HFF-Myc (cell line): ENCODE measurements around the gene LAMC1.

Experiments used
- DNase-seq: peaks from one replicate; pipeline ENCODE4 v3.0.0-alpha.2; 2011; ENCODE audit warnings: low read depth; ENCODE audit errors: extremely low read depth
- H3K4me3 ChIP-seq: replicated peaks from 2 replicates; pipeline ENCODE4 v1.5.1; 2011; ENCODE audit warnings: low read depth, mild to moderate bottlenecking, control low read depth, low read length
- TF ChIP-seq, protein P1 (sequence below): IDR thresholded peaks from 2 replicates; pipeline ENCODE4 v1.5.1; 2012; ENCODE audit warnings: mild to moderate bottlenecking, low read depth, low read length, control low read depth; ENCODE audit errors: missing control alignments

The LAMC1 gene

DNA sequence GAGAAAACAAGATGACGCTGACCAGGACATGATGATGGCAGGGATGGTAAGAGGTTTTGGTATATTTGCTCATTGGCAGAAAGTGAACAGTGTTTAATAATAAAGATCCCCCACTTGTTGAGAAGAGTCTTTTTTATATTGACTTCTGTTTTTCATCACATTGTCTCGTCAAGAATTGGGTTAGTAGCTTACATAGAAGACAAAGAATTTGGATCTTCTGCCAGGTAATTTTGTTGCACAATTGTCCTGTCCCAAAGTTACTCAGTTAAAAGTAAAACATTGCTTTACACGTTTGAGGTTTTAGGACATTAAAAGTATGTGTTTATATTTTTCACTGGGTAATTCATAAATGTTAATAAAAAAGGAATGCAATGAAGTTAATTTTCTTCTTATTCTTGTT, 114.6 kb downstream of the LAMC1 start:
- TF ChIP-seq, protein P1, sequence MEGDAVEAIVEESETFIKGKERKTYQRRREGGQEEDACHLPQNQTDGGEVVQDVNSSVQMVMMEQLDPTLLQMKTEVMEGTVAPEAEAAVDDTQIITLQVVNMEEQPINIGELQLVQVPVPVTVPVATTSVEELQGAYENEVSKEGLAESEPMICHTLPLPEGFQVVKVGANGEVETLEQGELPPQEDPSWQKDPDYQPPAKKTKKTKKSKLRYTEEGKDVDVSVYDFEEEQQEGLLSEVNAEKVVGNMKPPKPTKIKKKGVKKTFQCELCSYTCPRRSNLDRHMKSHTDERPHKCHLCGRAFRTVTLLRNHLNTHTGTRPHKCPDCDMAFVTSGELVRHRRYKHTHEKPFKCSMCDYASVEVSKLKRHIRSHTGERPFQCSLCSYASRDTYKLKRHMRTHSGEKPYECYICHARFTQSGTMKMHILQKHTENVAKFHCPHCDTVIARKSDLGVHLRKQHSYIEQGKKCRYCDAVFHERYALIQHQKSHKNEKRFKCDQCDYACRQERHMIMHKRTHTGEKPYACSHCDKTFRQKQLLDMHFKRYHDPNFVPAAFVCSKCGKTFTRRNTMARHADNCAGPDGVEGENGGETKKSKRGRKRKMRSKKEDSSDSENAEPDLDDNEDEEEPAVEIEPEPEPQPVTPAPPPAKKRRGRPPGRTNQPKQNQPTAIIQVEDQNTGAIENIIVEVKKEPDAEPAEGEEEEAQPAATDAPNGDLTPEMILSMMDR, result no peak
- no peak for DNase-seq

DNA sequence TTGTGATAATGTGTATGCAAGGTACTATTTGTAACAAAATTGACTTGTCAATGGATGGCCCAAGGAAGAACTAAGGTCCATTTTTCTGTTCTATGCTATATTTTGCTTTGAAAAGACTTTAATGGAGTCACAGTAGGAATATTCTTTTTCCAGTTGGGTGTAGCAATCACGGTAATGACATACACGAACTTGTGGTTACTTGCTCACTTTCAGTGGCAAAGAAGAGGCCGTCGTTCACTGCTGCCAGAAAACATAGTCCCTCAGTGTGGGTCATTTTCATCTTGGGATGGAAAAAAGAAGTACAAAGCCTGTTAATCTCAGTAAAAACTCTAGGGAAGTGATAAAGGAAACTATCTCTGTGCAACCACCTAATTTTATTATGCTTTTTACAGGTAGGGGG, 115.1 kb downstream of the LAMC1 start:
- no peak for DNase-seq
- TF ChIP-seq, protein P1, result no peak

More for the DNA sequence above, 114.6 kb downstream of the LAMC1 start:
- H3K4me3 ChIP-seq, result no peak overlapping the region

DNA sequence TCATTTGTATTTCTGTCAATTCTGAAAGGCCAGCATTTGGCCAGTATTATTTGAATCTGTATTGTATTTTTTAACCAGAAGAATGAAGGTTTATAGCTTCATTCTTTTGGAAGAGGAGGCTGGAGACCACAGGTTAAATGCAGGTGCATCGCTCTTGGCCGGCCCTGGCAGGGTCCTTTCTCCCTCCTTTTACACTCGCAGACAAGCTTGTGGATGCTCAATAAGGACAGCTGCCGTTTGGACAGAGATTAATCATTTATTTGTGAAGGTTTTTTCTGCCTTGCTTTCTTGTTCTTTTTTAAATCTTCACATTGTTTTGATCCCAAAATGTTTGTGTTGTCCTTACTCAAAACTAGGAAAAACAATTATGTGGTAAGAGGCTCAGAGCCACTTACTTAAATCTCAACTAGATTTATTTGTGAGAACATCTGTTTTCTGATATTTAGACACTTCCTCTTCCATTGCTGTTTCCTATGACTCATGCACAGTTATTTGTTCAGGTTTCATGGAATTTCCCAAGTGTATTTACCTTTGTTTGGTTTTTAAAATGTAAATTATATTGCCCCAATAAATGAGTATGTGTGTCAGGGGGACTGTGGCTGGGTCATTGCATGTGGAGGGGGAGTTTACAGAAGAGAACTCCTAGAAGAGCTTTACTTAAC, 116.2 kb downstream of the LAMC1 start:
- no peak overlapping the region for H3K4me3 ChIP-seq
- TF ChIP-seq, protein P1, result no peak
- peak; percentile 47 for DNase-seq

More for the DNA sequence above, 115.1 kb downstream of the LAMC1 start:
- H3K4me3 ChIP-seq, result no peak overlapping the region

DNA sequence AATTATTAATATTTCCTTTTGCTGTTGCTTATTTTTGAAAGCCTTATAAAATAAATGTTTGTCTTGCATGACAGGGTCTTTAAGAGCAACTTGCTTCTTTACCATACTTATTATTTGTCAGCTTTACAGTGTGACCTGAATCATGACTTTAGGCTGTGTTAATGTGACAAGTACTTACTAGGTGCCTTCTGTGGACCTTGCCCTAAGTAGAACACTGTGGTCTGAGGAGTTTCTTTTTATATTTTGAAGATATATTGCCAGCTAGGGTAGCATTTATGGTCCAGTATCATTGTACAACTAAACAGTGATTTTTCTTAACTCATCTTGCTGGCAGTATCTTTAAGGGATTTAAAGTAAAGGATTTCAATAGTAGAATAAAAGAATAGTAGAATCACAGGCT, 117.4 kb downstream of the LAMC1 start:
- TF ChIP-seq, protein P1, result no peak
- no peak overlapping the region for H3K4me3 ChIP-seq
- DNase-seq, result no peak

DNA sequence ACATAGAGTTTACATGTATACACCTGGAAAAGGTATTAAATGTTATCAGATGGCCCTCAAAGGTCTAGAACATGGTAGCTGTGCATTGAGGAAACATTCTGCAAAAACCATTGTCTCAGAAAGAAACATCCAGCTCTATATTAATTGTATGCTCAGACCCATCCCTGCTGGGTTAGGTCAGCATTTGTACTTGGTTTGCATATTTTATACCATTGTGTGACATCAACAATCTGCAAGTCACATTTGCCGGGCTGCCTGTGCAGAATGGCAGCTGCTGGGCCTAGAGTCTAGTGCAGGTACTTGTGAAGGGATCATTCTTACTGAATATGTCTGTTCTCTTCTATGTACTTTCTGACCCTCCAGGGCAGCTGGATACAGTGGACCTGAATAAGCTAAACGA, 119.0 kb downstream of the LAMC1 start:
- TF ChIP-seq, protein P1, result no peak
- H3K4me3 ChIP-seq, result no peak overlapping the region
- no peak for DNase-seq

DNA sequence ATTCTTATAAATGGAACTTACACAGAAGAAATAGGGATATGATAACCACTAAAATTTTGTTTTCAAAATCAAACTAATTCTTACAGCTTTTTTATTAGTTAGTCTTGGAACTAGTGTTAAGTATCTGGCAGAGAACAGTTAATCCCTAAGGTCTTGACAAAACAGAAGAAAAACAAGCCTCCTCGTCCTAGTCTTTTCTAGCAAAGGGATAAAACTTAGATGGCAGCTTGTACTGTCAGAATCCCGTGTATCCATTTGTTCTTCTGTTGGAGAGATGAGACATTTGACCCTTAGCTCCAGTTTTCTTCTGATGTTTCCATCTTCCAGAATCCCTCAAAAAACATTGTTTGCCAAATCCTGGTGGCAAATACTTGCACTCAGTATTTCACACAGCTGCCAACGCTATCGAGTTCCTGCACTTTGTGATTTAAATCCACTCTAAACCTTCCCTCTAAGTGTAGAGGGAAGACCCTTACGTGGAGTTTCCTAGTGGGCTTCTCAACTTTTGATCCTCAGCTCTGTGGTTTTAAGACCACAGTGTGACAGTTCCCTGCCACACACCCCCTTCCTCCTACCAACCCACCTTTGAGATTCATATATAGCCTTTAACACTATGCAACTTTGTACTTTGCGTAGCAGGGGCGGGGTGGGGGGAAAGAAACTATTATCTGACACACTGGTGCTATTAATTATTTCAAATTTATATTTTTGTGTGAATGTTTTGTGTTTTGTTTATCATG, 120.5 kb downstream of the LAMC1 start:
- H3K4me3 ChIP-seq, result no peak overlapping the region
- DNase-seq, result no peak
- TF ChIP-seq, protein P1, result no peak
